ENCODE results near the gene C19orf44.
A peak's percentile ranks its signal among the peaks of the same experiment; 100 is the strongest.
"Not testable (repeated sequence)": the region's sequence is repeated elsewhere in the genome, so short reads cannot be mapped to it uniquely, and the experiment has no call there.

The C19orf44 gene

DNA sequence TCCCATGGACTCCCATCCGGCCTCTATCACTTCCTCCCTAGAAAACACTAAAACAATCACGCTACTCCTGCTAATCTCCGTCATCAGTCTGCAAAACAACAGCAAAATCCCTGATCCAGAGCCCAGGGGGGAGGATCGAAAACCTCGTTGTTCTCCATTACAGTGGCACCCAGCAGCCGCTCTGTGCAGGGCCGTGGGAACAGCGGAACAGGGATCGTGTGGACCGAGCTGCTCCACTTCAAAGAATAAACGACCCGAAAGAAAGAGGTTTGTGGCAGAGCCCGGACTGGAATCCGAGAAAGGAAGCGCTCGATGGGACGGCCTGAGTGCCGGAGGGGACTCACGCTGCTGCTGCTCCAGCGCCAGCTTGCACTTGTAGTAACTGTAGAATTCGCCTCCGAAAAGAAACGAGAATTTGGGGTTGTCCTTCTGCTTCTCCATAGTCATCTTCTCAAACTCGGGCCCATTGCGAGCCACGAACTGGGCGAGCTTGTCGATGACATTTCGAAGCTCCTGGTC lies 45.4 kb downstream of the C19orf44 start:
- no peak for DNase-seq

DNA sequence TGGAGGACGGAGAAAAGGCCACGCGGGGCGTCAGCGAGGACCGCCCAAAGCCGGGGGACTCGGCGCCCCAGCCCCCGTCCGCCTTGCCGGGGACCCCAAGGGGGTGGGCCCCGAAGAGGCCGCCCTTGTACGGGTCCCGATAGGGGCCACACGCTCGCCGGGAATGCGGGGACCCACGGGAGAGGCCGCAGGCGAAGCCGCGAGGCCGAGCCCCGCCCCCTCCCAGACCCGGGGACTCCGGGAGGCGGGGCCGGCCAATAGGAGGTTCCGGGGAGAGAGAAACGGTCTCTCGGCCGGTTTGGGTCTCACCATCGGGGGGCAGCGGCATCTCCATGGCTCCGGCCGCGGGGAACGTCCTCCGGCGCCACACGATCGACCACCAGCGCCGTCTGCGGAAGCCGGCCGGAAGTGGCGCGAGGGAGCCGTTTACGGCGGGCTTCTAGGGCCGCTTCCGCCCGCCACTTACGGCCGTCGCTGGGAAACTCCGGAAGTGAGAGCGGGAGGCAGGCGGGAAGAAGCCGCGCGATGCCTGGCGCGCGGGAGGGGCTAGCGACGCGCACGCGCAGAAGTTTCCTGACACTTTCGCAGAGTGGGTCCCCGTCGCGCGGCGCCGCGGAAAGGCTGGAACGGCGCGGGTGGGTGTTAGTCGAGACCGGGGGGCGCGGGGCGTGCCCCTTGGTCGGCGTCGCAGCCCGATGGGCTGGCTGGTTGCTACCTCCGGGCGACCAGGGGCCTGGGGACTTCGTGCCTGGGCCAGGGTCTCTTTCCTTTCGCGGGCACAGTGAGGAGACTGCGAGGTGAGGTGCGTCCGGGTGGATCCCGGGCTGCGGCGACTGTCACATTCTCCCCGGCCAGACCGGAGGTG lies 46.1 kb downstream of the C19orf44 start, which contains the start of gene CHERP:
Gene CHERP, minus strand, starts transcription at position 393 of the 865 bp plus-strand sequence. Its CDS starts 59 bp downstream, at position 334.
- DNase-seq = peak; percentile 87 to 93

DNA sequence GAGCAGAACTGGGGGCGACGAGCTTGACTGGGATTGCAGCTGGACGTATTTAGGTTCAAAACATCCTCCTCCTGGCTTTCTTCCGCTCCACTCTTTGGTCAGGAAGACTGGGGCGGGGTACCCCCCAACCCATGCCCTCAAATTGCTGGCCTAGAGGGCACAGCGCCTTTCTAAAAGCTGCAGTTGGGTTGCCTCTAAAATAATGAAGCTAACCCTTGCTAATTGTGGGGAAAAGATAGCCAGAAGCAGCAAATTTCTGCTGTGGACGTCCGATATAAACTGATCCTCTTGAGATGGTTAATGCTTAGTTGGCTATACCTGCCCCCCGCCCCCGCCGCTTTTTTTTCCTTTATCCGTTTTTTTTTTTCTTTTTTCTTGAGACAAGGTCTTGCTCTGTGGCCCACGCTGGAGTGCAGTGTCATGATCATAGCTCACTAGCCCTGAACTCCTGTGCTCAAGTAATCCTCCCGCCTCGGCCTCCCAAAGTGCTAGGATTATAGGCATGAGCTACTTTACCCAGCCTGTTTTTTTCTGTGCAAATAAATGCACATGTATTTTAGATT lies 46.8 kb downstream of the C19orf44 start:
- no peak for DNase-seq

DNA sequence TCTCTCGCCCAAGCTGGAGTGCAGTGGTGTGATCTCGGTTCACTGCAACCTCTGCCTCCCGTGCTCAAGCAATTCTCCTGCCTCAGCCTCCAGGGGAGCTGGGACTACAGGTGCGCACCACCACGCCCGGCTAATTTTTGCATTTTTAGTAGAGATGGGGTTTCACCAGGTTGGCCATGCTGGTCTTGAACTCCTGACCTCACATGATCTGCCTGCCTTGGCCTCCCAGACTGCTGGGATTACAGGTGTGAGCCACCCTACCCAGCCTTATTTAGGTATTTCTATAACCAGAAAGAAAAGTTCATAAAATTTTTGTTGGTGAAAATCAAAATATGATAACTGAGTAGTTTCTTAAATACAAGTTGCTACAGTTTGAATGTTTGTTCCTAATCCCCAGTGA lies 47.5 kb downstream of the C19orf44 start:
- DNase-seq = not testable (repeated sequence)

DNA sequence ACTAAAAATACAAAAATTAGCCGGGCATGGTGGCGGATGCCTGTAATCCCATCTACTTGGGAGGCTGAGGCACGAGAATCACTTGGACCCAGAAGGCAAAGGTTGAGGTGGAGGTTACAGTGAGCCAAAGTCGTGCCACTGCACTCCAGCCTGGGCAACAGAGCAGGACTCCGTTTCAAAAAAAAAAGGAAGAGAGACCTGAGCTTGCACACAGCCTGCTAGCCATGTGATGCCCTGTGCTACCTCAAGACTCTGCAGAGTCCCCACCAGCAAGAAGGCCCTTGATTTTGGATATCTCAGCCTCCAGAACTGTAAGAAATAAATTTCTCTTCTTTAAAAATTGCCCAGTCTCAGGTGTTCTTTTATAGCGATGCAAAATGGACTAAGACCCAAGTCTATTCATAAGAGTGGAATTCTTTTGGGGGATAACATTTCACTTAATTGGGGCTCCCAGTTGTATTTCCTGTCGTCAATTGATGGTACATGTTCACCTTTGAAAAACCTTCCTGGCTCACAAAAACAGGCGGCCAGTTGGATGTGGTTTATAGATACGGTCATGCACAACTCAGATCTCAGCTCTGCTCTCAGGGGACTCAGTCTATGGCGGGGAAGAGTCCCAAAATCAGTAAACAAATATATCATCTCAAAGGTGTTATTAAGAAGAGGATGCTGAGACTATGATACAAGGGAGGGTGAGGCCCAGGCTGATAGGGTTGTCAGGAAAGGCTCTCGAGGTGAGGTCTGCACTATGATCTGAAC lies 48.5 kb downstream of the C19orf44 start:
- no peak for DNase-seq

DNA sequence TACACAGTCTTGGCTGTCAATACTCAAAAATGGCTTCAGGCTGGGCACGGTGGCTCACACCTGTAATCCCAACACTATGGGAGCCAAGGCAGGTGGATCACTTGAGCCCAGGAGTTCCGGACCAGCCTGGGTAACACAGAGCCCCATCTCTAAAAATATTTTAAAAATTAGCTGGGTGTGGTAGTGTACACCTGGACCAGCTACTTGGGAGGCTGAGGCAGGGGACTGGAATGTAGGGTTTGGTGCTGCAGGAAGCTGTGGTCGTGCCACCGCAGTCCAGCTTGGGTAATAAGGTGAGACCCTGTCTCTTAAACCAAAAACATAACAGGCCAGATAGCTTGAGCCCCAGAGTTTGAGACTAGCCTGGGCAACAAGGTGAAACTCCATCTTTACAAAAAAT lies 52.8 kb downstream of the C19orf44 start:
- no peak for DNase-seq

DNA sequence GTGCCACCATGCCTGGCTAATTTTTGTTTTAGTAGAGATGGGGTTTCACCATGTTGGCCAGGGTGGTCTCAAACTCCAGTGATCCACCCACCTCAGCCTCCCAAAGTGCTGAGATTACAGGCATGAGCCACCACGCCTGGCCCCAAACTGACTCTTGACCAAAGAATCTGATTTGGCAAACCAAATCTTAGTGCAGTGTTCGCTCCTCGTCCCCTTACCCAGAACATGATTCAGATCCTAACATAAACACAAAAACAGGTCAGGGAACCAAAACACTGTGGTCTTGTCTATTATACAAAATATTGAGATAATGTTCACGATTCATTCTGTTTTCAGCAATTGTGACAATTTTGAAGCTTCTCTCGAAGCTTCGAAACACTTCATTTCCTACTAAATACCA lies 55.7 kb downstream of the C19orf44 start:
- not testable (repeated sequence) for DNase-seq

DNA sequence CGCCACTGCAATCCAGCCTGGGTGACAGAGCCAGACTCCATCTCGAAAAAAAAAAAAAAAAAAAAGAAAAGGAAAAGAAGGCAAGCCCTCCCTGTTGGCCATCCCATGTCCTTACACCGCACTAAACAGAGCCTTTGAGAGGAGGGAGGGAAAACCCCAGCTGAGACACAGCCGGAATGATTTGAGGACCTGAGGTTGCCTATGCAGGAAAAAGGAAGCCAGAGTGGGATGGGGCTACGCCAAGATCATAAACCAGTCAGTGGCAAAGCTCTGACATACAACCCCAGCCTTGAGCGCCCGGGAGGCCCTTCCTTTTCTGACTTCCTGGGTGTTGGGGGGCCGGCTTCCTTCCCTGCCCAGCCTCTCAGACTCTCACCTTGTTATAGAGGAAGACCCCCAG lies 58.6 kb downstream of the C19orf44 start:
- DNase-seq = no peak

DNA sequence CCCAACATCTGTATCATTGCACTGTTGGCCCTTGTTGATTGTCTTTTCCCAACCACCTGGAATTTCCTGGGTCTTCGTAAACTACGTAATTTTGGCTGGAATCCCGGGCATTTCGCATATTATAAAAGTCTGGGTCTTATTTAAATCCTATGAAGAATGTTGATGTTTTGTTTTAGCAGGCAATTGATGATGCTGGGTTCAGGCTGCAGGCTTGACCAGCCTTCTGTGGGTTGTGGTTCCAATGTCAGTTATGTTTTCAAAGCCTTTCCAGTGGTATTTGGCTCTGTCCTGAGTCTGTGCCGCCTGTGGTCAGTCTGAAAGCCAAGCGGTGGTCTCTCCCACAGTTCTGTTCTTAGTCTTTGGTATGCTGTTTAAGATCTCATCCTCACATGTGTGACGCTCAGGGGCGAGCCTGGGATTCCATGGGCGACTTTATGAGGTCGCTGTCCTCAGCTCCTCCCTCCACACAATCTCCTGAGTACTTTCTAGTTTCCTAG lies 63.6 kb downstream of the C19orf44 start:
- DNase-seq = no peak

DNA sequence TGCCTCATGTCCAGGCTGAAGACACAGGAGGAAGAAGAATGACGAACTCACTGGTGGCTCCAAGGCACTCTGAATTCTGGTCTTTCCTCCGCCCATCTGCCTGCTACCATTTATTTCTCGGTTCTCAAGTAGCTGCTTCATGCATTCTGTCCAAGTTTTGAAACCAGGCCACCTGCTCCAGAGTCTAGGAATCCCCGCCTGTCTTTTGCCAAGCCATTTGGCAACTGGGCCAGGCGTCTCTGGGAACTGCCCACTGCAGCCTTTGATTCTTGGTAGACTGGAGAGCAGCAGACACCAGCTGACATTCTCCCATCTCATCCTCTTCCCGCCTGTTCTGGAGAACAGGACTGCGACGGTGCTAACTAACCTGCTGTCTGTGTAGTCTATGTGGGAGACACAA lies 65.2 kb downstream of the C19orf44 start:
- DNase-seq = peak; percentile 13 to 27

DNA sequence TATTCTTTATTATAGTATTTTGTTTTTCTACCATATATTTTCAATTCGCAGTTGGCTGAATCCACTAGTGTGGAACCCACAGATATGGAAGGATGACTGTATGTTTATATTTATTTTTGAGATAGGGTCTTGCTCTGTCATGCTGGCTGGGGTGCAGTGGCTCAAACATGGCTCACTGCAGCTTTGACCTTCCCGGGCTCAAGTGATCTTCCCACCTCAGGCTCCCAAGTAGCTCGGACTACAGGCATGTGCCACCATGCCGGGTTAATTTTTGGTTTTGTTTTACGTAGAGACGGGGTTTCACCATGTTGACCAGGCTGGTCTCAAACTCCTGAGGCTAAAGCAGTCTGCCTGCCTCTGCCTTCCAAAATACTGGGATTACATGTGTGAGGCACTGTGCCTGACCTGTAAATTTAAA lies 66.4 kb downstream of the C19orf44 start:
- DNase-seq = no peak

DNA sequence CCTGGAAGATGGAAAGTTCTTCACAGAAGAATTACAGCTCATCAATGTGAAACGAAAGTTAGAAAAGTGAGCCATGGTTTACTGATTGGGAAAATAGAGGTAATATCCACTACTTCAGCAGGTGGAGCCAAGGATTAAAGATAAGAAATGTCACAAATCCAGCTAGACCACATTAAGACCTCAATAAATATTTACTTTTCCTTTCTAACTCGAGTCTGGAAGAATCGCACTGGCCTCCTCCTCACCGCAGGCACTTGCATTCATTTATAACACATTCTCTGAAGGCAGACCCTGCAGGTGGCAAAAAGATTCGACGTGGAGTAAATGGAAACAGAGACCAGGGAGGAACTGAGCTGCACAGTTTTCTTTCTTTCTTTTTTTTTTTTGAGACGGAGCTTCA lies 68.6 kb downstream of the C19orf44 start:
- no peak for DNase-seq

DNA sequence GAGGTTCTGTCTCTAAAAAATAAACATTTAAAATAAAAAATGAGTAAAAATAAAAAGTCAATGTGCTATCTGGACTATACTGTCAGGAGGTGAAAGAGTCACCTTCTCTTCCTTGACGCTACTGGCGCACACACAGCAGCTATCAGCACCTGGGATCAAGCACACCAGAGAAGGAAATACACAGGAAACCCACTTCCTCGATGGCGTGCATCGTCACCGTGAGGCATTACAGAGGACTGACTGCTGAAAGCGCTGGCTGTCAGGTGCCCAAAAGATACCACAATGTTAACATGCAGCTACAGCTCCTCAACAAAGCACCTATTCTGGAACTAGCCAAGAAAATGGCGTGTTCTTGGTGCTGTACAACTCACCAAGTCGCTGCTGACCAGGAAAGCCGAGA lies 70.0 kb downstream of the C19orf44 start:
- no peak for DNase-seq

DNA sequence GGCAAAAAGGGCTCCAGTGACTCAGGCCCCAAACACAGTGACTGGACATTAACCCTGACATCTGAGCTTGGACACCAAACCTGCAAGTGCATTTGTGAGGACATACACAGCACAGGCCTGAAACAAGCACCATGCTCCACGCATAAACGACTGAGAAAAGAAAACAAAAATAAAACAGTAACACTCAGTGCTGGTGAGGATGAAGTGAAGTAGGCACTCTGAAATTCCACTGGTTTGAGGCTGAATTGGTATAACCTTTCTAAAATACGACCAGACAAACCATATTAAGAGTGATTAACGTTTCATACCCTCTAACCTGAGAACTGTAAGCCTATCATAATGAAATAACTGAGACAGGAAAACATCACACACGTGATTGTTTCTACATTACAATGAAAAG lies 70.5 kb downstream of the C19orf44 start:
- DNase-seq = no peak

DNA sequence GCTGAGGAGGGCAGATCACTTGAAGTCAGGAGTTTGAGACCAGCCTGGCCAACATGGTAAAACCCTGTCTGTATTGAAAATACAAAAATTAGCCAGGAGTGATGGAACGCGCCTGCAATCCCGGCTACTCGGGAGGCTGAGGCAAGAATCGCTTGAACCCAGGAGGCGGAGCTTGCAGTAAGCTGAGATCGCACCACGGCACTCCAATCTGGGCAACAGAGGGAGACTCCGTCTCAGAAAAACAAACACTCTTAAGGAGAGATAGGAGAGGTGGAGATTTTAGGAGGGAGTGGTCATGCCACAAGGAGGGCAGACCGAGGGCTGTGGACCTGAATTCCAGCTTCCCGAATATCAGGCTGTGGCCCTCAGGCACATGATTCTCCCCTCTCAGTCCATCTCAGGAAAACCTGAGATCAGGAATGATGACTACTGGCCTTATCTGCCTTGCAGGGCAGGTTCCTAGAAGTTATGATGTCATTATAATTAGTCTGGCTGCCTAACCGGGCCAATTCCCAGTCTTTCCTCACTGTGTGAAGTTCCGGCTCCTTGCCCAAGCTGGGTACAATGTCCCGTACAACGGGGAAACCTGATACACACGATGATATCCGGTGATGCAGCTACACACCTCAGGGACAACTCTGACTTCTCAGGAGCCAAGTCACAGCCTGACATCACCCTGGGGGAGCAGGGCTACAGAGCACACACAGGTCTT lies 73.6 kb downstream of the C19orf44 start:
- no peak for DNase-seq
